ENCODE measurements around the gene ANK2.

DNA sequence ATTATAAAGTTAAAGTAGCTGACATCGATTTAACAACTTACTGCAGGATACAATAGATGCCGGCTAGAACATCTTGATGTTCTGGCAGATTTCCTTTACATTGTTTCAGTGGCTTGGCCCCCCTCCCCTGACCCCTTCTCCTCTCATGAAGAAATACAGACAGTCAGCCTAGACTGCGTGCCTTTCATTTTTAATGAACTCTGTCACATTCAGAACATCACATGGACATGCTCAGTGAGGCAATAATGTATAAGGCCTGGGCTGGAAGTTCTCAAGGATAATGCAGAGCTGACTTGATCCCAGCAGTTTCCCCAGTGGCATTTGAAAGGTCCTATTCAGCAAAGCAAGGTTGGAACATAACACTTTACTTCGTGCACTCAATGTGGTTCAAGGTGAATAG, 239.2 kb downstream of the ANK2 start:
- TF ChIP-seq CBFB (CRISPR knock-in tag; IDR thresholded peaks at IDR 0.05) (no peak), ZNF224 (CRISPR knock-in tag; IDR thresholded peaks at IDR 0.05) (no peak), ZNF549 (CRISPR knock-in tag; IDR thresholded peaks at IDR 0.05) (no peak), SIN3A (IDR thresholded peaks at IDR 0.05; ENCODE audit: borderline replicate concordance, low read depth, low read length) (no peak), ZBTB20 (CRISPR knock-in tag; IDR thresholded peaks at IDR 0.05; ENCODE audit: borderline replicate concordance, low read depth) (no peak), KAT8 (CRISPR knock-in tag; IDR thresholded peaks at IDR 0.05) (no peak), ZNF10 (CRISPR knock-in tag; IDR thresholded peaks at IDR 0.05; ENCODE audit: borderline replicate concordance, low read depth) (no peak), ZNF382 (CRISPR knock-in tag; IDR thresholded peaks at IDR 0.05; ENCODE audit: borderline replicate concordance) (no peak), IRF2 (CRISPR knock-in tag; IDR thresholded peaks at IDR 0.05) (no peak), ZNF598 (CRISPR knock-in tag; IDR thresholded peaks at IDR 0.05; ENCODE audit: borderline replicate concordance) (no peak), POLR2A (IDR thresholded peaks at IDR 0.05; ENCODE audit: insufficient read depth in 1 of 2, low read depth in 2 of 2, low read length in 2 of 2) (no peak), STAT5B (CRISPR knock-in tag; IDR thresholded peaks at IDR 0.05) (no peak), TEAD2 (CRISPR knock-in tag; IDR thresholded peaks at IDR 0.05) (no peak), ZNF75D (CRISPR knock-in tag; IDR thresholded peaks at IDR 0.05; ENCODE audit: borderline replicate concordance) (no peak)
